ENCODE data around the gene JCAD.
"Not testable (repeated sequence)": the region's sequence is repeated elsewhere in the genome, so short reads cannot be mapped to it uniquely, and the experiment has no call there.

Gene JCAD, protein sequence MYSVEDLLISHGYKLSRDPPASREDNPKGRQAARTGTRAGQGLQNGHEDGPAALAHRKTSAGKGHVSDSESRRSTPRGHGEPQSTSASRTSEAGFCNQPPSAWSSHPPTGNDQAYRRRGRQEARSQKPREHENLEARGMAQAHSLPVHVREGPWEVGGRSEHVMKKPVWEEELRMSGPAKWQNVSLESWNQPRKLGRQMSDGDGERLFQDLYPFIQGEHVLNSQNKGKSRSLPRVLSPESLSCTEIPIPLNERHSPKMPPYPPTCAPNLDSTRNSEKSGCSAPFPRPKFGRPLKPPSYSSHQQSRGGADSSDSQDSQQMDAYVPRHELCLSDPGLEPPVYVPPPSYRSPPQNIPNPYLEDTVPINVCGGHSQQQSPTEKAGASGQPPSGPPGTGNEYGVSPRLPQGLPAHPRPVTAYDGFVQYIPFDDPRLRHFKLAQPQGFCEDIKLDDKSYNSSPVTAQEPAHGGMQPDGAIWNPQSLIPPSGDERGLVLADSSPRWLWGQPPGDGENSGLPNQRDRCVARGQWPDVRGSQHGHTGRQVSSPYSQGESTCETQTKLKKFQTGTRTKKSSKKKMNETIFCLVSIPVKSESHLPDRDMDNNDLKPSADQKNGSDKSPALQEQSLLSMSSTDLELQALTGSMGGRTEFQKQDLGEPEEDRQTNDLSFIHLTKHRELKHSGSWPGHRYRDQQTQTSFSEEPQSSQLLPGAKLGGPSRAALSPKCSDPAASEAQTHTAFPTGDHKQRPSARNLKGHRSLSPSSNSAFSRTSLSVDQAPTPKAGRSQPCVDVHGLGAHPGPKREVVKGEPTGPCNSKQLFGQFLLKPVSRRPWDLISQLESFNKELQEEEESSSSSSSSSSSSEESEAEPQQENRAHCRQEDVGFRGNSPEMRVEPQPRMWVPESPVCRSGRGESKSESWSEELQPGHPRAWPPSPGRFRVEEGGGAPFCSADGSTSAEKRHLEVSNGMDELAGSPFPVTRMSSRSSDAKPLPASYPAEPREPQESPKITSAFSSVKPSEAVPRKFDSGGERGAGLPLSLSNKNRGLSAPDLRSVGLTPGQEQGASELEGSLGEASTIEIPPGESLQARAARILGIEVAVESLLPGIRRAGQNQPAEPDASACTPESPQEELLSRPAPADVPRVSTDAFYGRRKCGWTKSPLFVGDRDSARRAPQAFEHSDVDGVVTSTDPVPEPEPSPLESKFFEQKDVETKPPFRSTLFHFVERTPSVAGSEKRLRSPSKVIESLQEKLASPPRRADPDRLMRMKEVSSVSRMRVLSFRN (N-terminal part only)

DNA sequence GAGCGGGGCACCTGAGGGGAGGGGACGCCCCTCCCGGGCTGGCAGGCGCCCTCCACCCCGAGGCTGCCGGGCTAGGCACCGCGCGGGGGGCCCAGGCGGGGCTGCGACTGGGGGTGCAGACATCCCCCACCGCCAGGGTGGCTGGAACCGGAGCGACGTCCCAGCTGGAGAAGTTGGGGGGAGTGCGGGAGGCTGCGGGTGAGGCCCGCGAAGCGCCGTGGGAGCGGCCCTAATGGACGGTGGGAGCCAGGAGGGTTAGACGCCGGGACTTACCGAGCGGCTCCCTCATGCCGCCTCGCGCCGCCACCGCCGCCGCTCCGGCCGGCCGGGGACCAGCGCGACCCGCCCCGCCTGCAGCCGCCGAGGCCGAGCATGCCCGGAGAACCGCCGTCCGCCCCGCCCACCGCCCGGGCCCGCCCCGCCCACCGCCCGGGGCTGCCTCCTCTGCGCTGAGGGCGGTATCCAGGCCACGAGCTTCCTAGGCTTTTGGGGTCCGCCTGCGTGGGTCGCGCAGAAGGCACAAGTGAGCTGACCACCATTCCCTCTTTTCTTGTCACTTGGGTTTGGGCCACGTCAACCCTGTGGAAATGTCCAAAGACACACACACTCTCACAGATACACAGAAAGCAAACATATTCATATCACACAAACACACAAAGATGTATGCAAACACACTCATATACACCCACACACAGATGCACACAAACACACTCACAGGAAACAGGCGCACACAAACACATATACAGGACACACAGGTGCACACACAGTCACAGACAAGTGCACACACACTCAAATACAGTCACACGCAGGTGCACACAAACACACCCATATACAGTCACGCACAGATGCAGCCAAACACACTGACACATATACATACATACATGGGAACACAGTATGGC is at the start of gene JCAD:
Gene JCAD (minus strand): TSS at position 378 of the 899 bp plus-strand sequence. CDS start 11,774 bp downstream, outside the sequence.
- DNase-seq, result peak; percentile 32 to 43
- no peak for TF ChIP-seq POLR2A (IDR thresholded peaks at IDR 0.05; ENCODE audit: low read length)
- TF ChIP-seq GATA1 (IDR thresholded peaks at IDR 0.05; ENCODE audit: low read depth, low read length), result no peak

DNA sequence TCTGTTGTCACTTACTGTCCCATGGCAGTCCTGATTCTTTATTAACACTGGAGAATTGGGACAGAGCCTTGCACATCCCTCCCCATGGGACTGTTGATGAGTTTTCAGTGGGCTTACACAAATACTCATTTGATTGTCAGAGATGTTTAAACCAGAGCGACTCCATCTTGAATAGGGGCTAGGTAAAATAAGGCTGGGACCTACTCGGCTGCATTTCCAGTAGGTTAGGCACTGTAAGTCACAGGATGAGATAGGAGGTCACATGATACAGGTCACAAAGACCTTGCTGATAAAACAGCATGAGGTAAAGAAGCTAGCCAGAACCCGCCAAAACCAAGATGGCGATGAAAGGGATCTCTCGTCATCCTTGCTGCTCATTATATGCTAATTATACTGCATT is 47.6 kb upstream of the JCAD start:
- TF ChIP-seq GATA1 (IDR thresholded peaks at IDR 0.05; ENCODE audit: low read depth, low read length), result no peak

DNA sequence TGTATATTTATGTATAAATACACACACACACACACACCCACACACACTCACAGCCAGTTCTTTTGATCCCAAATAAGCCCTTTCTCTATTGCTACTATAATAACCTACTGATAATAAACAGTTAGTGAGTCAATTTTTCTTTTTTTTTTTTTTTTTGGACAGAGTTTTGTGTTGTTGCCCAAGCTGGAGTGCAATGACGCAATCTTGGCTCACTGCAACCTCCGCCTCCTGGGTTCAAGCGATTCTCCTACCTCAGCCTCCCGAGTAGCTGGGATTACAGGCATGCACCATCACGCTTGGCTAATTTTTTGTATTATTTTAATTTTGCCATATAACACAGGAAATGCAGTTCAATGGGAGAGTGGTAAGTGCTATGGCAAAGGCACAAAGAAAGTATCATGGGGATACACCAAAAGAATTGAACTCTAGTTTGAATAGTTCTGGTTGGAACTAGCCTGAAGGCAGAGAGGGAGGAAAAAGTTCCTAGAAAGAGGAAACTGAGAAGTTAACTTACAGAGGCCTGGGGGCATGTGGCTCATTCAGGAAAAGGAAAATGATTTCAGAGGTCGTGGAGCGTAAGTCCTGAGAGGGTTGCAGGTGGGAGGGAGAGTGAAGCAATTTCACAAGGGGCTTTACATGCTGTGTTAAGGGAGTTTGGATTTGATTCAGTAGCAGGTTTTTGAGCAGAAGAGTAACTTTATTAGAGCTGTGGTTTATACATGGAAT is 44.4 kb upstream of the JCAD start:
- TF ChIP-seq GATA1 (IDR thresholded peaks at IDR 0.05; ENCODE audit: low read depth, low read length) (no peak), POLR2A (IDR thresholded peaks at IDR 0.05; ENCODE audit: low read length) (no peak)
- no peak for DNase-seq

More for the DNA sequence above, 47.6 kb upstream of the JCAD start:
- DNase-seq, result no peak

DNA sequence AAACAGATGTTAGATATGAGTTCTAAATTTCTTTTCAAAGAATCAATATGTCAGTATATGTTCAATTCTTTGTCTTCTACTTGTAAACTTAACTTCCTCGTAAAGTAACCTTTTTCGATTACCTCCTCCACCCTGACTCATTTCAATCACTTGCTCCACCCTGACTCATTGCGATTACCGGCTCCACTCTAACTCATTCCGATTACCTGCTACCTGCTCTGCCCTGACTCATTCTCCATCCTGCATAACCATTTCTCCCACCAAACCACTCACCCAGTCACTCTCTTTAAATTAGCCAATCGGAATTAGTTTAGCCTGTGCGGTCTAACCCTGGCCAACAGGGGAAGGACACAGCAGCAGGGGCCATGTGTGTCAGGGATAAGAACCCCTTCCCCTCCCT is 40.3 kb upstream of the JCAD start:
- not testable (repeated sequence) for DNase-seq

DNA sequence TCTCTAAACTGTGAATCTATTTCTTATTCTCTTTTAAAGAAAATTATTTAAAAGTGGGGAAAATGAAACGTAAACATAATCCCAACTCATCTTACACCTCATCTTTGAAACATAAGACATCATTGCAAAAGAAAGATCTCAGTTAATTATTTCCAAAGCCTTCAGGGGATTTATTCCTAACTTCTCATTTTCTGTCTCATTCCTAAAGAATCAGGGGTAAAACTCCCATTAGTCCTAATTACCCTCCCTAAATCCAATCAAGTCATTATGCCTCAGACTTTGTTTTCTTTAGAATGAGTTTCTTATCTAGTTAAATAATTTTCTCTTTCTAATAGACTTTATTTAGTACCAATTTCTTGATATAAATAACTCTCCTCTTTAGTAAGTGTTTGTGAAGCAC is 39.7 kb upstream of the JCAD start:
- DNase-seq, result no peak
- no peak for TF ChIP-seq GATA1 (IDR thresholded peaks at IDR 0.05; ENCODE audit: low read depth, low read length)

DNA sequence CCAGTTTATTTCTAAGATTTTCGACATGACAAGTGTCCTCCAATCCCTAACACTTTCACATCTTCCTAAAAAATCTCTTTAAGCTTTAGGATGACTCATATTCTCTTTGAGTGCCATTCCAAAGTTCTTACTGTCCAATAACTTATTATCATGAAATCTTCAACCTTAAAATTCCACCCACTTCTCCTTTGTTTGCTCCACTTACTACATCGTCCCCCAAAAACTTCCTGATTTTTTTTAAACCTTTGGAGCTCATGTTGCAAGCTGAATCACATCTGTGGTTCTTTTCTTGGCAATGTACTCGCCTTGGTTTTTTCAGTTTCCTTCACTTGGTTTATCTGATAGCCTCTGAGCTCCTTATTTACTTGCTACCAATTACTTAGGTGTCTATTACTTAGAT is 39.2 kb upstream of the JCAD start:
- no peak for DNase-seq
- no peak for TF ChIP-seq GATA1 (IDR thresholded peaks at IDR 0.05; ENCODE audit: low read depth, low read length)
- TF ChIP-seq POLR2A (IDR thresholded peaks at IDR 0.05; ENCODE audit: low read length), result no peak

DNA sequence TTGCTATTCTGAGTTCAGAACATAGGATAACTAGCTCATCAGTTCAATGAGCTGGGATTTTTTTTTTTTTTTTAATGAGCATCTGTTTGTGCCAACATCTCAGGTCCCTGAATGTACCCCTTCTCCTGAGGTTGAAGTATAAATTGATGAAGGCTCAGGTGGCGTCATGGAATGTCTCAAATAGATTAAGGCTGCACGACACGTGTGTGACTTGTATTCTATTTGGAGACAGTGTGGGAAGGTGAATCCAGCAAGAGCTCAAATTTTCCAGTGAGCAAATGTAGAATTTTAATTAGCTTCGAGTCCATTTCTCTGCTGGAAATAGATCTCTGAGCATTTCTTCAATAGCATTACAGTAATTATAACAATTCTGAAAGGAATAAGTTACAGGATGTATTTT is 37.2 kb upstream of the JCAD start:
- no peak for DNase-seq
- TF ChIP-seq POLR2A (IDR thresholded peaks at IDR 0.05; ENCODE audit: low read length) (no peak), GATA1 (IDR thresholded peaks at IDR 0.05; ENCODE audit: low read depth, low read length) (no peak)

DNA sequence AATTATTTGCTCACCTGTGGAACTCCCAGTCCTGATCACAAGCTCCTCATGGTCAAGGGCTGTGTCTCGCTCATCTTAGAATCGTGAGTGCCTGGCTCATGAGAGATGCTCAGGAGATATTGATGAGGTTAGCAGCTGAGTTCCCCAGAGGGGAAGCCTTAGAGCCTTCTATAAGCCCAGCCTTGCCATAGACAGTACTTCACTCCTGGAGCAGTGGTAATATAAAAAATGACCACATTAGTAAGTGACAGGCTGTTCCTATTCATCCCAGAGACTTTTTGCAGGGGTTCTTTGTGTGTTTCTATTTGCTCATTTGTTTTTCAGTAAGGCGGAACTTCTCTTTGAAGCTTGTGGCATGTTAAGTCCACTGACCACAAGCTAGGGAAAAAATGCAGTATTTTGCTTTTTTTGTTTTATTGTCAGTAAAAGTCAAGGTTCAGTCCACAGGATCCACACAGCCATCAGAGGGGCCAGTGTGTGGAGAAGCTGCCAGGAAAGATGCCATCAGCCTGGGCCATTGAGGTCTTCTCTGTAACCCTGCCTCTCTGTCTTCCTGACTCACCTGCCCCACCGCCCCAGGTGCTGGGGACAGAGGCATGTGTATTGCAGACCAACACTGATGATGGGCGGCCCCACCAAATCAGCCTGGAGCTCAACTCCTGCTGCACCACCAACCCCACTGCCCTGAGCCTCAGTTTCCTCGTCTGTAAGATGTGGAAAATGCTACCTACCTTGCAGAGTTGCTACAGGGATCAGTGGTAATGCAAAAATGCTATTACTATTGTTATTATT is 36.4 kb upstream of the JCAD start:
- no peak for DNase-seq
- TF ChIP-seq POLR2A (IDR thresholded peaks at IDR 0.05; ENCODE audit: low read length) (no peak), GATA1 (IDR thresholded peaks at IDR 0.05; ENCODE audit: low read depth, low read length) (no peak)

DNA sequence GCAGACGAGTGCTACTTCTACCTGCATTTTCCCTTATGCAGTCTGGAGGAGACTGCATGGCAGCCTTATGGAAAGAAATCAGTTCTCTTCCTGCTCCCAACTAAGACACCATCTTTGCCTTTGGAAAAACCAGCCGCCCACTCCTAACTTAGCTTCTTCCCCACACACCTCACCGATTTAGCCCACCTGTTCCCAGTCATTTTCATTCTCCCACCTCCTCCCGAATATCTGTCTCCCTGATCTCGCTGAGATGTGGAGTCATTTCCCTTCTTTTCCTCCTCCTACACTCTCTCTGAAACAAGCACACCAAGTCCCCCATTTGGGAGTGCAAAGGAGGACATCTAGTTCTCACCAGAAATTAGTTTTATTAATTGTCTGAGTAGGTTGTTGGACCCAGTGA is 35.2 kb upstream of the JCAD start:
- no peak for DNase-seq
- TF ChIP-seq POLR2A (IDR thresholded peaks at IDR 0.05; ENCODE audit: low read length) (no peak), GATA1 (IDR thresholded peaks at IDR 0.05; ENCODE audit: low read depth, low read length) (no peak)

DNA sequence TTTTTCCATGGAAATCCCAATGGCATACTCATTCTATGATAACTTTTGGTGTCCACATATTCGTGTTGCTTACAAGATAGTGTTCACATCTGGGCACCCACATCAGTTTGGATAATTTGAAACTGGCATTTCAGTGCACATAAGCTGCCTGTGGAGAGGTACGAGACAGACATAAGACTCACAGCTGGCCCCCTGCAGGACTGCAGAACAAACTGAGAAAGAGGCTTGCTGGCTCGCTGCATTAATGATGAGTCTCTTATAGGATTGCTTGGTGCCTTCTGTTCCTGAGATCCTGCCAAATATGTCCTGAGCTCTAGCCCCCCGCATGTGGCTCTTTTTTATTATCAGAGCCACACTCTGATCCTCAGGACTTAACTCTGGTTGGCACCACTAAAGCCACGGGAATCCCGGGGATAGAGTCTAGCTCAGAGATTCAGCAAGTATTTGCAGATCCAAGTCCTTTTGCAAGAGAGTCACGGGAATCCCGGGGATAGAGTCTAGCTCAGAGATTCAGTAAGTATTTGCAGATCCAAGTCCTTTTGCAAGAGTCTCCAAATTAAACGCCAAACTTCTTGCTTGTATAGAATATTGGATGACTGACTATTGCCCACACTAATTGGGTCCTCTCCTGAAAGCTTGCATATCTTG is 34.0 kb upstream of the JCAD start:
- DNase-seq, result no peak
- TF ChIP-seq POLR2A (IDR thresholded peaks at IDR 0.05; ENCODE audit: low read length), result no peak
- no peak for TF ChIP-seq GATA1 (IDR thresholded peaks at IDR 0.05; ENCODE audit: low read depth, low read length)

DNA sequence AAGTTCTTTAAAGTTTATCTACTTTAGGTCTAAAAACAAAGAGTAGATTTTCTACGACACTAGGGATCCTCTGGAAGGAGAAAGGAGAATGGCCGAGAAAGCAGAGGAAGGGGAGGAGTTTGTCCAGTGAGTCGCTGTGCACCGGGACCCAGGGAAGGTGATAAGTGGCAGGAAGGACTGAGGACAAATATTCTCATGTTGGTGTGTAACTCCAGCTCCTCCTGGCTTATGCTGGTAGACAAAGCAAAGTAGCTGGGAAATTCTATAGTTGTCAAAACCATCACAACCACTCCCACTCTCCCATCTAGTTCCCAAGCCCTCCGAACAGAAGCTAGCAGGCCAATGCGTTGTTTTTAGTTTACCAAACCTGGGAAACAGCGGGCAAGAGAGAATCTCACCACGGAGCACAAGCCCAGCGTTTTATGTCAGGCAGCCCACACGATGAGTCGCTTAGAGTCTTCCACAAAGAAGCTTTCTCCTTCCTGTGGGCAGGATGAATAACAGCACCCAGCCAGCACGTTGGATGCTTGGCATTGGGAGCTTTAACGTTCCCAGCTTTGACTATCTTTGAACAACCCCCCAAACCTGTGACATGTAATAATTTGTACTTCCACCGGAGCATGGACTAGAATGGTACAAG is 32.9 kb upstream of the JCAD start:
- TF ChIP-seq POLR2A (IDR thresholded peaks at IDR 0.05; ENCODE audit: low read length) (no peak), GATA1 (IDR thresholded peaks at IDR 0.05; ENCODE audit: low read depth, low read length) (no peak)
- no peak for DNase-seq
